Transverse colon (tissue), 4 donors: ENCODE results near the gene ERVFRD-1.

Source experiments
- EP300 ChIP-seq: sonication (generic); formaldehyde crosslinking; IDR thresholded peaks from one replicate; pipeline ENCODE4 v1.6.1; 2017; ENCODE audit warnings: antibody characterized with exemption, low read depth
- POLR2A ChIP-seq: fragments of 450-650 bp; IDR thresholded peaks from one replicate; pipeline ENCODE4 v1.6.1; 2016; ENCODE audit warnings: antibody characterized with exemption, mild to moderate bottlenecking, moderate library complexity
- POLR2AphosphoS5 ChIP-seq, 3 donors: sonication (generic); formaldehyde crosslinking; IDR thresholded peaks; one replicate each; pipeline ENCODE4 v1.6.1; 2016; ENCODE audit warnings: antibody characterized with exemption in 3 of 3
- TF ChIP-seq, protein P1 (sequence below), 5 experiments: fragments of 200-600 bp in 3 of 5; fragments of 450-650 bp in 2 of 5; sonication (generic) in 3 of 5; IDR thresholded peaks; 1 replicate in 2 of 5; 2 replicates in 3 of 5; pipeline ENCODE4 v1.5.1; 2016 to 2017; ENCODE audit warnings: antibody characterized with exemption in 5 of 5, inconsistent platforms in 3 of 5, mild to moderate bottlenecking in 2 of 5, moderate library complexity in 1 of 5

DNA sequence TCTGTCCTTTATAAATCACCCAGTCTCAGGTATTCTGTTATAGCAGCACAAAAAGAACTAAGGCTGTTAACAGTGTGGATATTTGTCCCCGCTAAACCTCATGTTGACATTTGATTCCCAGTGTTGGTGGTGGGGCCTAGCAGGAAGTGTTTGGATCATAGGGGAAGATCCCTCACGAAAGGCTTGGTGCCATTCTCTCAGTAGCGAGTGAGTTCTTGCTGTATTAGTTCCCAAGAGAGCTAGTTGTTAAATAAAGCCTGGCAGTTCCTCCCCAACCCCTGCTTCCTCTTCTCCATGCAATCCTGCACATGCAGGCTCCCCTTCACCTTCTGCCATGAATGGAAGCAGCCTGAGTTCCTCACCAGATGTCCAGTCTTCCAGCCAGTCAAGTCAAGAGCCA lies 29.8 kb upstream of the ERVFRD-1 start:
- TF ChIP-seq, protein P1, sequence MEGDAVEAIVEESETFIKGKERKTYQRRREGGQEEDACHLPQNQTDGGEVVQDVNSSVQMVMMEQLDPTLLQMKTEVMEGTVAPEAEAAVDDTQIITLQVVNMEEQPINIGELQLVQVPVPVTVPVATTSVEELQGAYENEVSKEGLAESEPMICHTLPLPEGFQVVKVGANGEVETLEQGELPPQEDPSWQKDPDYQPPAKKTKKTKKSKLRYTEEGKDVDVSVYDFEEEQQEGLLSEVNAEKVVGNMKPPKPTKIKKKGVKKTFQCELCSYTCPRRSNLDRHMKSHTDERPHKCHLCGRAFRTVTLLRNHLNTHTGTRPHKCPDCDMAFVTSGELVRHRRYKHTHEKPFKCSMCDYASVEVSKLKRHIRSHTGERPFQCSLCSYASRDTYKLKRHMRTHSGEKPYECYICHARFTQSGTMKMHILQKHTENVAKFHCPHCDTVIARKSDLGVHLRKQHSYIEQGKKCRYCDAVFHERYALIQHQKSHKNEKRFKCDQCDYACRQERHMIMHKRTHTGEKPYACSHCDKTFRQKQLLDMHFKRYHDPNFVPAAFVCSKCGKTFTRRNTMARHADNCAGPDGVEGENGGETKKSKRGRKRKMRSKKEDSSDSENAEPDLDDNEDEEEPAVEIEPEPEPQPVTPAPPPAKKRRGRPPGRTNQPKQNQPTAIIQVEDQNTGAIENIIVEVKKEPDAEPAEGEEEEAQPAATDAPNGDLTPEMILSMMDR (IDR thresholded peaks at IDR 0.05) = no peak
- no peak for TF ChIP-seq POLR2A
- TF ChIP-seq EP300 = no peak
- TF ChIP-seq POLR2AphosphoS5 (IDR thresholded peaks at IDR 0.05) = no peak
